Mesothelial cell of epicardium (in vitro differentiated cells): ENCODE results near the gene TM9SF2. TPM values are rescaled to one million over a fixed set of nuclear protein-coding genes. Genes with fewer than 3 reads are reported as not detected.

ENCODE experiments used
- DNase-seq, 2 experiments: peaks; one replicate each; pipeline ENCODE4 v3.0.0; 2021; ENCODE audit warnings: low spot score in 2 of 2; ENCODE audit not compliant: unreplicated experiment in 2 of 2
- H3K27ac Mint-ChIP-seq: 2 replicates; pipeline ENCODE4 v1.8.0; 2021; ENCODE audit warnings: mixed read lengths
- H3K27me3 Mint-ChIP-seq: 2 replicates; pipeline ENCODE4 v1.8.0; 2021; ENCODE audit warnings: low read depth, mixed read lengths
- H3K36me3 Mint-ChIP-seq: 2 replicates; pipeline ENCODE4 v1.8.0; 2021; ENCODE audit warnings: mixed read lengths
- H3K4me1 Mint-ChIP-seq: 2 replicates; pipeline ENCODE4 v1.8.0; 2021; ENCODE audit warnings: mixed read lengths
- H3K4me3 Mint-ChIP-seq: 2 replicates; pipeline ENCODE4 v1.8.0; 2021; ENCODE audit warnings: mild to moderate bottlenecking, moderate library complexity, mixed read lengths
- H3K9me3 Mint-ChIP-seq: 2 replicates; pipeline ENCODE4 v1.8.0; 2021; ENCODE audit warnings: mixed read lengths
- CTCF ChIP-seq: fragments of 200-600 bp; sonication (generic); IDR thresholded peaks from one replicate; pipeline ENCODE4 v1.5.0; 2021; ENCODE audit warnings: antibody characterized with exemption; ENCODE audit not compliant: unreplicated experiment
- total RNA-seq: library from RNA; stranded (reverse); gene quantifications from 3 replicates; pipeline ENCODE4 v1.2.1, GENCODE V29; 2021

The TM9SF2 gene
- total RNA-seq, 1 donor from 2014 or later: 106 TPM

GRCh38 chr13:99606324-99607066 lies 105.2 kb downstream of the TM9SF2 start, which contains the start of gene CLYBL:
TSS of gene CLYBL (plus strand) at chr13:99606690.
- Mint-ChIP-seq H3K36me3 (no peaks in the 10 kb centered on the region), H3K4me1 (peaks cover 8% of the 10 kb centered on the region), H3K27ac (peak within 1 kb of the TSS; percentile 86), H3K27me3 (peaks cover 5% of the 10 kb centered on the region), H3K4me3 (peak within 1 kb of the TSS; percentile 81), H3K9me3 (peaks cover 5% of the 10 kb centered on the region)
- DNase-seq: peak; percentile 84 to 89
- no peak for TF ChIP-seq CTCF

- no peak for TF ChIP-seq CTCF
- H3K36me3 Mint-ChIP-seq: no peaks in the 10 kb centered on the region
- H3K4me1 Mint-ChIP-seq: peaks cover 8% of the 10 kb centered on the region
- peaks cover 4% of the 10 kb centered on the region for H3K27me3 Mint-ChIP-seq
- no peak for DNase-seq
- peak overlapping the region; percentile 50 for H3K4me3 Mint-ChIP-seq
- H3K9me3 Mint-ChIP-seq: peaks cover 5% of the 10 kb centered on the region
- no peak overlapping the region for H3K27ac Mint-ChIP-seq
Observed at GRCh38 chr13:99608345-99608744, 107.1 kb downstream of the TM9SF2 start.

GRCh38 chr13:99610702-99611289 lies 109.5 kb downstream of the TM9SF2 start:
- no peaks in the 10 kb centered on the region for H3K36me3 Mint-ChIP-seq
- peaks cover 6% of the 10 kb centered on the region for H3K4me1 Mint-ChIP-seq
- no peak for DNase-seq
- no peaks in the 10 kb centered on the region for H3K27me3 Mint-ChIP-seq
- H3K27ac Mint-ChIP-seq: no peak overlapping the region
- H3K9me3 Mint-ChIP-seq: peaks cover 5% of the 10 kb centered on the region
- H3K4me3 Mint-ChIP-seq: no peak overlapping the region
- no peak for TF ChIP-seq CTCF

Other genes starting within 250 kb of the TM9SF2 start
- gene GPR18, start 243.1 kb upstream of the TM9SF2 start, total RNA-seq: not detected in 3 replicates
- gene GPR183, start 194.1 kb upstream of the TM9SF2 start, total RNA-seq: 0.14 to 0.25 TPM (median 0.16 TPM) in 3 replicates
- 8.0 to 8.7 TPM (median 8.3 TPM) in 3 replicates for gene CLYBL, start 105.2 kb downstream of the TM9SF2 start, total RNA-seq